Ovary (tissue), 9 donors: Measurements from ENCODE around the gene CDCA3. TPM values are rescaled to one million over a fixed set of nuclear protein-coding genes. Genes with fewer than 3 reads are reported as not detected.

Source experiments
- DNase-seq, 5 donors: peaks; one replicate each; pipeline ENCODE4 v3.0.0-alpha.2; 2019 to 2020
- H3K27ac ChIP-seq, 2 donors: fragments of 200-600 bp; one replicate each; pipeline versions ENCODE4 v1.5.1 to v1.8.0; 2019 to 2022
- H3K27me3 ChIP-seq: fragments of 200-600 bp; one replicate; pipeline ENCODE4 v1.8.0; 2022
- H3K36me3 ChIP-seq: fragments of 200-600 bp; sonication (generic); one replicate; pipeline ENCODE4 v1.5.1; 2019
- H3K4me1 ChIP-seq: one replicate; pipeline ENCODE4 v1.8.1; 2013; ENCODE audit warnings: mild to moderate bottlenecking, moderate library complexity; ENCODE audit not compliant: insufficient read depth
- H3K4me3 ChIP-seq: fragments of 200-600 bp; sonication (generic); one replicate; pipeline ENCODE4 v1.5.1; 2017
- H3K9me3 ChIP-seq, 2 donors: fragments of 200-600 bp in 1 of 2; sonication (generic) in 1 of 2; one replicate each; pipeline versions ENCODE4 v1.5.1 to v1.8.1; 2013 to 2019; ENCODE audit warnings: mild to moderate bottlenecking in 1 of 2, moderate library complexity in 1 of 2
- CTCF ChIP-seq, 3 donors: fragments of 450-650 bp in 2 of 3; fragments of 200-600 bp in 1 of 3; IDR thresholded peaks; one replicate each; pipeline versions ENCODE4 v1.5.1 to v1.8.0; 2016 to 2022; ENCODE audit warnings: antibody characterized with exemption in 3 of 3, mild to moderate bottlenecking in 1 of 3
- EP300 ChIP-seq: sonication (generic); formaldehyde crosslinking; IDR thresholded peaks from one replicate; pipeline ENCODE4 v1.6.1; 2017; ENCODE audit warnings: antibody characterized with exemption
- POLR2A ChIP-seq: fragments of 450-650 bp; IDR thresholded peaks from one replicate; pipeline ENCODE4 v1.6.1; 2017; ENCODE audit warnings: antibody characterized with exemption, mild to moderate bottlenecking, moderate library complexity
- WGBS, 3 donors: extraction: QIAGEN DNeasy Blood & Tissue Kit in 1 of 3; methylation state at CpG; one replicate each; pipeline versions ENCODE4 v1.1.5 to v1.1.7; 2013 to 2017; 5-methylcytosine and 5-hydroxymethylcytosine counted together
- intact Hi-C, 4 donors: fragments of 100-400 bp; cut with DNase I; formaldehyde crosslinking; loops; one replicate each; pipeline versions ENCODE4 v1.11.0 to v1.15.1; 2022 to 2023
- polyA plus RNA-seq, 2 donors: library from polyadenylated mRNA; stranded (reverse); fragments of 200-250 nt in 1 of 2; fragments of 350-450 nt in 1 of 2; fragmentation: Illumina TruSeq in 1 of 2; extraction: RNeasy Lipid Tissue Mini Kit (QIAGEN cat#74804) in 1 of 2; gene quantifications; one replicate each; pipeline ENCODE4 v1.2.3, GENCODE V29; 2013 to 2014
- total RNA-seq, 7 donors: library from RNA; depleted of rRNA in 2 of 7; stranded (reverse); fragments of >200 nt in 2 of 7; fragmentation: NEBNext Ultra II Directional in 3 of 7; extraction: Animal tissue kit (Norgen Biotek cat#: 25700) in 3 of 7; gene quantifications; one replicate each; pipeline versions ENCODE4 v1.1.0 to v1.2.4, GENCODE V29; 2016 to 2023
- donor health status: DM: no; HTN: no; CAD: no; lungs with moderate emphysema.
- donor health status: DM: no; HTN: no; CAD: no.
- donor health status: Bipolar disorder and iron deficiency.
- donor health status: DM: yes; HTN: yes; CAD: no.
- donor health status: DM: no; HTN: no; CAD: no.
- donor health status: DM: yes; HTN: yes; CAD: no.

The CDCA3 gene
- total and polyA plus RNA-seq, 9 donors = 0.18 to 1.6 (median 0.74) TPM

GRCh38 chr12:6831450-6831995, 19.6 kb downstream of the CDCA3 start:
- 78 to 81% (median 81%) methylated on average over 12 of the region's 12 CpGs for WGBS, 3 donors
- Histone ChIP-seq H3K9me3 (no peaks in the 10 kb centered on the region), H3K4me1 (peaks cover 4% of the 10 kb centered on the region), H3K36me3 (no peaks in the 10 kb centered on the region), H3K27ac (no peak overlapping the region), H3K27me3 (no peaks in the 10 kb centered on the region), H3K4me3 (no peak overlapping the region)
- DNase-seq = no peak
- TF ChIP-seq CTCF (IDR thresholded peaks at IDR 0.05) = no peak
- TF ChIP-seq EP300 = no peak
- no peak for TF ChIP-seq POLR2A
- intact Hi-C loops = no loop called here

GRCh38 chr12:6830999-6831398, 20.1 kb downstream of the CDCA3 start:
- H3K36me3 ChIP-seq = no peaks in the 10 kb centered on the region
- H3K9me3 ChIP-seq = no peaks in the 10 kb centered on the region
- WGBS, 3 donors = 80 to 89% (median 85%) methylated on average over 6 of the region's 6 CpGs
- DNase-seq = no peak
- H3K27ac ChIP-seq = no peak overlapping the region
- H3K4me1 ChIP-seq = peaks cover 4% of the 10 kb centered on the region
- H3K4me3 ChIP-seq = no peak overlapping the region
- H3K27me3 ChIP-seq = no peaks in the 10 kb centered on the region
- intact Hi-C loops = no loop called here
- no peak for TF ChIP-seq EP300
- TF ChIP-seq POLR2A = no peak
- TF ChIP-seq CTCF (IDR thresholded peaks at IDR 0.05) = no peak

GRCh38 chr12:6830286-6830890, 20.7 kb downstream of the CDCA3 start:
- WGBS, 3 donors = 82 to 85% (median 84%) methylated on average over 11 of the region's 11 CpGs
- H3K4me3 ChIP-seq = no peak overlapping the region
- peak in 1 of 5 donors; percentile 39 for DNase-seq
- no peaks in the 10 kb centered on the region for H3K36me3 ChIP-seq
- intact Hi-C loops = no loop called here
- no peaks in the 10 kb centered on the region for H3K9me3 ChIP-seq
- H3K27me3 ChIP-seq = no peaks in the 10 kb centered on the region
- TF ChIP-seq POLR2A (no peak), EP300 (no peak), CTCF (IDR thresholded peaks at IDR 0.05) (no peak)
- no peak overlapping the region for H3K27ac ChIP-seq
- peaks cover 6% of the 10 kb centered on the region for H3K4me1 ChIP-seq

GRCh38 chr12:6829536-6830220, 21.4 kb downstream of the CDCA3 start:
- H3K9me3 ChIP-seq = no peaks in the 10 kb centered on the region
- H3K4me1 ChIP-seq = peaks cover 8% of the 10 kb centered on the region
- WGBS, 3 donors = 22 to 28% (median 26%) methylated on average over 19 of the region's 19 CpGs
- no peak for TF ChIP-seq CTCF (IDR thresholded peaks at IDR 0.05)
- TF ChIP-seq POLR2A = no peak
- no peak for TF ChIP-seq EP300
- H3K27me3 ChIP-seq = no peaks in the 10 kb centered on the region
- H3K36me3 ChIP-seq = no peaks in the 10 kb centered on the region
- peak overlapping the region; percentile 95 for H3K4me3 ChIP-seq
- DNase-seq = peak in 1 of 5 donors; percentile 40
- peak overlapping the region; percentile 79 to 93 for H3K27ac ChIP-seq
- intact Hi-C loops = loop anchor here in 3 of 4 donors (5.0 kb wide), 3 partner anchors 77 to 212 kb away; partner anchors contain the start of gene MLF2 (in 2 of the 3)
